SK-N-SH (cell line): ENCODE data around the gene CSTA.

ENCODE experiments used
- CTCF ChIP-seq: fragments of 200-600 bp; sonication (generic); IDR thresholded peaks from 2 replicates; pipeline ENCODE4 v1.6.1; 2017; ENCODE audit warnings: antibody characterized with exemption, mild to moderate bottlenecking, moderate library complexity
- SMC3 ChIP-seq: IDR thresholded peaks from 2 replicates; pipeline ENCODE4 v1.6.1; 2012; ENCODE audit warnings: low read depth, low read length, improper control_type of control experiment
- USF2 ChIP-seq: fragments of 150-350 bp; IDR thresholded peaks from 2 replicates; pipeline ENCODE4 v1.6.1; 2017; ENCODE audit warnings: antibody characterized with exemption, low read length, low read depth, borderline replicate concordance

- TF ChIP-seq CTCF (no peak), USF2 (no peak), SMC3 (no peak)
Measured at GRCh38 chr3:122331886-122332285, 6.8 kb downstream of the CSTA start.
